ENCODE data around the gene PPP1R9B.
A peak's percentile ranks its signal among the peaks of the same experiment; 100 is the strongest.

PPP1R9B gene

GRCh38 chr17:50172130-50172529 is 21.7 kb upstream of the PPP1R9B start:
- no peak for DNase-seq (ENCODE audit: low spot score)
- no peak overlapping the region for H3K4me3 ChIP-seq
- H3K27ac ChIP-seq: peak overlapping the region; percentile 93 to 95
- TF ChIP-seq CTCF (IDR thresholded peaks at IDR 0.05): no peak

- peak overlapping the region; percentile 93 to 95 for H3K27ac ChIP-seq
- no peak overlapping the region for H3K4me3 ChIP-seq
- DNase-seq (ENCODE audit: low spot score): no peak
- no peak for TF ChIP-seq CTCF (IDR thresholded peaks at IDR 0.05)
Measured at GRCh38 chr17:50171371-50172071, 21.0 kb upstream of the PPP1R9B start.

GRCh38 chr17:50170662-50171370 is 20.3 kb upstream of the PPP1R9B start:
- Histone ChIP-seq H3K4me3 (no peak overlapping the region), H3K27ac (peak overlapping the region in 1 of 2 donors; percentile 96)
- no peak for TF ChIP-seq CTCF (IDR thresholded peaks at IDR 0.05)
- no peak for DNase-seq (ENCODE audit: low spot score)

GRCh38 chr17:50169881-50170459 is 19.5 kb upstream of the PPP1R9B start:
- Histone ChIP-seq H3K27ac (peak overlapping the region in 1 of 2 donors; percentile 96), H3K4me3 (no peak overlapping the region)
- no peak for DNase-seq (ENCODE audit: low spot score)
- no peak for TF ChIP-seq CTCF (IDR thresholded peaks at IDR 0.05)

- peak overlapping the region; percentile 95 to 96 for H3K27ac ChIP-seq
Measured at GRCh38 chr17:50169121-50169764, 18.8 kb upstream of the PPP1R9B start.

GRCh38 chr17:50168319-50168718 is 17.8 kb upstream of the PPP1R9B start:
- H3K4me3 ChIP-seq: peak overlapping the region; percentile 70
- no peak for DNase-seq (ENCODE audit: low spot score)
- peak overlapping the region; percentile 95 to 96 for H3K27ac ChIP-seq
- no peak for TF ChIP-seq CTCF (IDR thresholded peaks at IDR 0.05)

More at GRCh38 chr17:50169121-50169764, 18.8 kb upstream of the PPP1R9B start:
- peak; percentile 47 for TF ChIP-seq CTCF (IDR thresholded peaks at IDR 0.05)
- no peak for DNase-seq (ENCODE audit: low spot score)
- no peak overlapping the region for H3K4me3 ChIP-seq
